Measurements from ENCODE around the gene OR52A1.

DNA sequence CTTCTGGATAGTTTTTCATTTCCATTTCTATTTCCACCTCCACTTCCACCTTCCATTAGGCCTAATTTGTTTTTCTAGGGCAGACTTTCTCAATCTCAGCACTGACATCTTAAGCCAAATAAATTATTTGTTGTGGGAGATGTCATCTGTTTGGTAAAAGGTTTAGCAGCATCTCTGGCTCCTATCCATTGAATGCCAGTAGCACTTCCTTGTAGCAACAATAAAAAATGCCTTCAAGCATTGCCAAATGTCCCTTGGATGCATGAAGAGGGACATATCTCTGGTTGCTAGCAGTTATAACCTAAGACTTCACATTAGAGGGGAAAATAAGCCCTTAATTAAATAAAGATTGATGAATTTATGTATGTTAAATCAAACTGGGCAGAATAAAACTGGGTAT, 18.3 kb downstream of the OR52A1 start:
- TF ChIP-seq BCL11A (tag by site-specific recombination; IDR thresholded peaks at IDR 0.05; ENCODE audit: low read depth) (no peak), ZNF473 (tag by site-specific recombination; IDR thresholded peaks at IDR 0.05) (no peak), ZNF785 (tag by site-specific recombination; IDR thresholded peaks at IDR 0.05) (no peak), ZNF621 (tag by site-specific recombination; IDR thresholded peaks at IDR 0.05) (no peak), ZNF292 (tag by site-specific recombination; IDR thresholded peaks at IDR 0.05; ENCODE audit: borderline replicate concordance, low read depth) (no peak), ZBTB7A (tag by site-specific recombination; IDR thresholded peaks at IDR 0.05; ENCODE audit: low read depth) (no peak), TCF7L2 (IDR thresholded peaks at IDR 0.05; ENCODE audit: borderline replicate concordance, low read depth, low read length) (no peak), ZNF138 (tag by site-specific recombination; IDR thresholded peaks at IDR 0.05; ENCODE audit: borderline replicate concordance) (no peak), HOXA7 (CRISPR knock-in tag; IDR thresholded peaks at IDR 0.05; ENCODE audit: borderline replicate concordance) (no peak), ZNF664 (tag by site-specific recombination; IDR thresholded peaks at IDR 0.05) (no peak), ZNF561 (tag by site-specific recombination; IDR thresholded peaks at IDR 0.05; ENCODE audit: borderline replicate concordance) (no peak)
- TF ChIP-seq, protein P1, sequence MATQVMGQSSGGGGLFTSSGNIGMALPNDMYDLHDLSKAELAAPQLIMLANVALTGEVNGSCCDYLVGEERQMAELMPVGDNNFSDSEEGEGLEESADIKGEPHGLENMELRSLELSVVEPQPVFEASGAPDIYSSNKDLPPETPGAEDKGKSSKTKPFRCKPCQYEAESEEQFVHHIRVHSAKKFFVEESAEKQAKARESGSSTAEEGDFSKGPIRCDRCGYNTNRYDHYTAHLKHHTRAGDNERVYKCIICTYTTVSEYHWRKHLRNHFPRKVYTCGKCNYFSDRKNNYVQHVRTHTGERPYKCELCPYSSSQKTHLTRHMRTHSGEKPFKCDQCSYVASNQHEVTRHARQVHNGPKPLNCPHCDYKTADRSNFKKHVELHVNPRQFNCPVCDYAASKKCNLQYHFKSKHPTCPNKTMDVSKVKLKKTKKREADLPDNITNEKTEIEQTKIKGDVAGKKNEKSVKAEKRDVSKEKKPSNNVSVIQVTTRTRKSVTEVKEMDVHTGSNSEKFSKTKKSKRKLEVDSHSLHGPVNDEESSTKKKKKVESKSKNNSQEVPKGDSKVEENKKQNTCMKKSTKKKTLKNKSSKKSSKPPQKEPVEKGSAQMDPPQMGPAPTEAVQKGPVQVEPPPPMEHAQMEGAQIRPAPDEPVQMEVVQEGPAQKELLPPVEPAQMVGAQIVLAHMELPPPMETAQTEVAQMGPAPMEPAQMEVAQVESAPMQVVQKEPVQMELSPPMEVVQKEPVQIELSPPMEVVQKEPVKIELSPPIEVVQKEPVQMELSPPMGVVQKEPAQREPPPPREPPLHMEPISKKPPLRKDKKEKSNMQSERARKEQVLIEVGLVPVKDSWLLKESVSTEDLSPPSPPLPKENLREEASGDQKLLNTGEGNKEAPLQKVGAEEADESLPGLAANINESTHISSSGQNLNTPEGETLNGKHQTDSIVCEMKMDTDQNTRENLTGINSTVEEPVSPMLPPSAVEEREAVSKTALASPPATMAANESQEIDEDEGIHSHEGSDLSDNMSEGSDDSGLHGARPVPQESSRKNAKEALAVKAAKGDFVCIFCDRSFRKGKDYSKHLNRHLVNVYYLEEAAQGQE (tag by site-specific recombination; IDR thresholded peaks at IDR 0.05): no peak
- TF ChIP-seq, protein P2, sequence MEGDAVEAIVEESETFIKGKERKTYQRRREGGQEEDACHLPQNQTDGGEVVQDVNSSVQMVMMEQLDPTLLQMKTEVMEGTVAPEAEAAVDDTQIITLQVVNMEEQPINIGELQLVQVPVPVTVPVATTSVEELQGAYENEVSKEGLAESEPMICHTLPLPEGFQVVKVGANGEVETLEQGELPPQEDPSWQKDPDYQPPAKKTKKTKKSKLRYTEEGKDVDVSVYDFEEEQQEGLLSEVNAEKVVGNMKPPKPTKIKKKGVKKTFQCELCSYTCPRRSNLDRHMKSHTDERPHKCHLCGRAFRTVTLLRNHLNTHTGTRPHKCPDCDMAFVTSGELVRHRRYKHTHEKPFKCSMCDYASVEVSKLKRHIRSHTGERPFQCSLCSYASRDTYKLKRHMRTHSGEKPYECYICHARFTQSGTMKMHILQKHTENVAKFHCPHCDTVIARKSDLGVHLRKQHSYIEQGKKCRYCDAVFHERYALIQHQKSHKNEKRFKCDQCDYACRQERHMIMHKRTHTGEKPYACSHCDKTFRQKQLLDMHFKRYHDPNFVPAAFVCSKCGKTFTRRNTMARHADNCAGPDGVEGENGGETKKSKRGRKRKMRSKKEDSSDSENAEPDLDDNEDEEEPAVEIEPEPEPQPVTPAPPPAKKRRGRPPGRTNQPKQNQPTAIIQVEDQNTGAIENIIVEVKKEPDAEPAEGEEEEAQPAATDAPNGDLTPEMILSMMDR (tag by site-specific recombination; IDR thresholded peaks at IDR 0.05): no peak
